GM19395 (cell line): ENCODE measurements around the gene RGP1.

ENCODE experiments used
- ATAC-seq: cut with Tn5 transposase; IDR thresholded peaks from one replicate; pipeline ENCODE4 v1.9.1; 2021; ENCODE audit warnings: mild to moderate bottlenecking, moderate library complexity; ENCODE audit not compliant: unreplicated experiment

RGP1 gene

GRCh38 chr9:35743452-35743851 is 5.6 kb upstream of the RGP1 start:
- no peak for ATAC-seq

- ATAC-seq: no peak
Observed at GRCh38 chr9:35743880-35744518, 5.1 kb upstream of the RGP1 start.

DNA sequence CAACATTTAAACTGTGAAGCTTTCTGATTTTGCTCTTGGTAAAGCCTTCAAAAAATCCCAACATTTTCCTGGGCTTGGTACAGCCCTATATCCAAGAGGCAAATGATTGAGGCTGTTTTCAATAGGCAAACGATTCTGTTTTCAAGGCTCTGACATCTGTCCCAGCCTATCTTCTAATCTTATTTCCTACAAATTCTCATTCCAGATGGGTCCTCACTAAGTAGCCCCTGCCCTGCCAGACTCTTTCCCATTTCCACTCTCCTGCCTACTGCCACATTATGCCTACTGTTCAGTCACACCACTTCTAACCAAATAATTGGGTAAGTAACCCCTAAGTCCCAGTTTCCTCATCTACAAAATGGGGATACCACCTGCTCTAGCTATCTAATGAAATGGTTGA is 3.5 kb upstream of the RGP1 start:
- no peak for ATAC-seq

DNA sequence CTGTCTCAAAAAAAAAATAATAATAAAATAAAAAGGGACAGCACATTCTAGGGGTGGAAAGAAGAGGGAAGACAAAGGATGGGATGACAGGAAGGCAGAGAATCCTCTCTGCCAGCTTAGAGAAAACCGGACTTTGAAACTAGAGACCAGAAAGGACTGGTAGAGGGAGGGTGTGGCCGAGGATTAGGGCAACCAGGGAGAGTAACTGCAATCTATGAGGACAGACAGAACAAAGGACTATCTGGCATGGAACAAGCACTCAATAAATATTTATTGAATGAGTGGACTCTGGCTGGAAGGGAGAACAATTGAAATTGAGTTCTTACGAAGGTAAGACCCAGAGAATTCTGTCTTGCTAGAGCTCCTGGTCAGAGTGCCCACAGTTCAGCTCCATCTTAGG is 2.5 kb upstream of the RGP1 start:
- no peak for ATAC-seq

- no peak for ATAC-seq
Observed at GRCh38 chr9:35748242-35748857, 737 bp upstream of the RGP1 start.

GRCh38 chr9:35749515-35750255 is 598 bp downstream of the RGP1 start:
- peak; percentile 49 for ATAC-seq

GRCh38 chr9:35750256-35750531 is 1.1 kb downstream of the RGP1 start:
- ATAC-seq: no peak

- ATAC-seq: no peak
Observed at GRCh38 chr9:35753466-35753865, 4.4 kb downstream of the RGP1 start.

GRCh38 chr9:35754264-35754663 is 5.2 kb downstream of the RGP1 start, which contains the start of gene MSMP:
TSS of gene MSMP (minus strand) at chr9:35754276. CDS start at chr9:35754129, 147 bp downstream.
- ATAC-seq: no peak

DNA sequence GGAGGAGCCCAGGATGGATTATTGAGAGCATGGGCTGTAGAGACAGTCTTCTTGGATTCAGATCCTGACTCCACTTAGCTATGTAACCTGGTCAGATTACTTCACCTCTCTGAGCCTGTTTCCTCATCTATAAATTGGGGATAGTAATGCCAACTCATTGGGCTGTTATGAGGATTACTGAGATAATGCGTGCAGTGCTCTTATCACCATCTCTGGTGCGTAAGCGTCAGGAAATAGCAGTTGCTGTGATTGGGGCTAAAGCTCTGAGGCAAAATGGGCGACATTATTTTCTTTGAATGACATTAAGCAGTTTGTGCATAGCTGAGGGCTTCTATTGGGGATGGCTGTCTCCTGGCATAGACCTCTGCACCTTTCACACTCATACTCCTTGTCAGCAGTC is 6.0 kb downstream of the RGP1 start:
- no peak for ATAC-seq

GRCh38 chr9:35756275-35757225 is 7.5 kb downstream of the RGP1 start:
- peak; percentile 65 for ATAC-seq

GRCh38 chr9:35757226-35757891 is 8.3 kb downstream of the RGP1 start:
- peak; percentile 52 for ATAC-seq

GRCh38 chr9:35757892-35758275 is 8.8 kb downstream of the RGP1 start:
- ATAC-seq: no peak

DNA sequence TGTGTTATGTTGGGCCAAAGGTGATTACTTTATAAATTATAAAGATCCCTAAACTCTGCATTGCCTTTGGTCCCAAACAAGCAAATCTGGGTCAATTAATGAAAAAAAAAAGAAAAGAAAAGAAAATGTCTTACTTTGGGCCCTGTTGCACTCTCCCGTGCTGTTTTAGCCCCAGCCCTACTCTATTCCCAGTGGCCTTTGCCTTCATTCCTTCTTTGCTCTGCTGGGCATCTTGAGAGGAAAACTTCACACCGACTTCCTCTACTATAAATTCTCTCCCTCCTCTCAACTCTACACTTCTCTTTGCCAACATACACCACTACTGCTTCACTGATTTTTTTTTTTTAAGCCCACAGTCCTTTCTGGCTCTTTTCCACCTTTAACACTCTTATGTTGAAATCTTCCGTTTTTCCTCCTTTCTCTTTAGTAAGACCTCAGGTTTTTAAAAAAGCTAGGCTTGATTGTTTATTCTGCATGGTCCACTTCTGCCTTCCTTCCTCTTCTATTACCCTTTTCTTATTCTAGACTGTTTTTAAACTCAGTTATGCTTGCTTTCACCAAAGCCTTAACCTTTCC is 9.5 kb downstream of the RGP1 start:
- no peak for ATAC-seq

- ATAC-seq: no peak
Observed at GRCh38 chr9:35759795-35760194, 10.7 kb downstream of the RGP1 start.

GRCh38 chr9:35760651-35761050 is 11.6 kb downstream of the RGP1 start:
- ATAC-seq: no peak

DNA sequence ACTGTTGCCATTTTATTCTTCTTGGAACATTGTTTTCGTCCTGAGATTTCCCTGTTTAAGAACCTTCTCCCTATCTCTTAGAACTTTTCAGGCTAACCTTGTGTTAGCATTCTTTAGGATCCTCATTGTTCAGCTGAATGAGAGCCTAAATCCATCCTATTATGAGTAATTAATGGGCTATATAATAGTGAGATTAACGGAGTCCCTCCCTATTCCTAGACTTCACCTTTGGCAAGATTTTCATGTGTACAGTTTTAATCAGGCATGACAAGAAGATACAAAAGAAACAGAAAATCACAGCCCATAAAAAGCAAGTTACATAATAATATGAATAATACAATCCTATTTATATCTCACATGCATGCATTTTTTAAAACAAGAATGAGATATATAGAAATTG is 14.1 kb downstream of the RGP1 start:
- ATAC-seq: no peak

DNA sequence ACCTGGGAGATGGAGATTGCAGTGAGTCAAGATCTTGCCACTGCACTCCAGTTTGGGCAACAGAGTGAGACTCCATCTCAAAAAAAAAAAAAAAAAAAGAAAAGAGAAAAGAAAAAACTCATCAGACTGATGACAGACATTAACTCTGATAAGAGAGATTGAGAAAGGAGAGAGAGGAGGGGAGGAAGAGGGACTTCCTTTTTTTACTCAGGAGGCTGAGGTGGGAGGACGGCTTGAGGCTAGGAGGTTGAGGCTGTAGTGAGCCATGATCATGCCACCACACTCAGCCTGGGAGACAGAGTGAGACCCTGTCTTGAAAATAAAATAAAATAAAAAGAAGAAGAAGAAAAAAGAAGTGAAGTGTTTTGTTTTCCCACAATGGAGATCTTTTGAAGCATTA is 14.7 kb downstream of the RGP1 start:
- ATAC-seq: no peak

DNA sequence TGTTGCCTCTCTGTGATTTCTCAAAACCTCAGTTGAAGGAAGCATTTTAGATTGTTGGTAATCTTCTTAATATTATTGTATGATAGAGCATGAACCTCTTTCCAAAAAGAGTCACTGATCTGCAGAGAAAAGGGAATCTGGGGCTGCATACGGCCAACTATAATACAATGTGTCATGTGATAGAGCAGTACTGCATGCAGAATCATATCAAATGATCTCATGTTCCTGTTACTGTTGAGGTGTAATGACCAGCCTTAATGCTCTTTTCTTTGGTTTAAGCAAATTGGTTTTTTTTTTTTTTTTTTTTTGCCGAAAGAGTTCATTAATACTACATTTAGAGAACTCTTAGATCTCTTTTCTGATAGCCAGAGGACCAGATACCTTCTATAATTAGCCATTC is 17.9 kb downstream of the RGP1 start:
- no peak for ATAC-seq

DNA sequence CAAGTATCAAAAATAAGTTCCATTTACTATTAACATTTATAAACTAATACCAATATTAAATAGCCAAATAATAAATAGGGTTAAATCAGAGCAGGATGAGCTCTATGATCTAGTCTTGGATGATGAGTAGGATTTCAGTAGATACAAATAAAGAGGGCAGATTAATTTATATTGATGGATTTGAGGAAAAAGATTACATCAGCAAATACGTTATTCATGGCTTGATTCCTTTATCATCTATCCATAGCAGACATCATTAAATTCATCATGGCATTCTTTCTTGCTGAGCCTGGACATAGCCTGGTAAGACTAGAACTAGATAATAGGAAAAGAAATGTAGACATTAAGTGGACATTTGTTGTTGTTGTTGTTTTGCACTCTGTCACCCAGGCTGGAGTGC is 18.4 kb downstream of the RGP1 start:
- no peak for ATAC-seq
